GM12864 (cell line): ENCODE data around the gene ADAMTS2.
"Not testable (repeated sequence)": the region's sequence is repeated elsewhere in the genome, so short reads cannot be mapped to it uniquely, and the experiment has no call there.

Source experiments
- DNase-seq: peaks from one replicate; pipeline ENCODE4 v3.0.0-alpha.2; 2011; ENCODE audit warnings: low read depth
- H3K4me3 ChIP-seq: 2 replicates; pipeline ENCODE4 v1.5.1; 2011; ENCODE audit warnings: mild to moderate bottlenecking, low read depth, low read length, control low read depth
- TF ChIP-seq, protein P1 (sequence below): IDR thresholded peaks from 2 replicates; pipeline ENCODE4 v1.5.1; 2011; ENCODE audit warnings: low read depth, mild to moderate bottlenecking, moderate library complexity, low read length, control low read depth, inconsistent platforms; ENCODE audit errors: missing control alignments

The ADAMTS2 gene

GRCh38 chr5:179220716-179221115, 124.5 kb downstream of the ADAMTS2 start:
- TF ChIP-seq, protein P1, sequence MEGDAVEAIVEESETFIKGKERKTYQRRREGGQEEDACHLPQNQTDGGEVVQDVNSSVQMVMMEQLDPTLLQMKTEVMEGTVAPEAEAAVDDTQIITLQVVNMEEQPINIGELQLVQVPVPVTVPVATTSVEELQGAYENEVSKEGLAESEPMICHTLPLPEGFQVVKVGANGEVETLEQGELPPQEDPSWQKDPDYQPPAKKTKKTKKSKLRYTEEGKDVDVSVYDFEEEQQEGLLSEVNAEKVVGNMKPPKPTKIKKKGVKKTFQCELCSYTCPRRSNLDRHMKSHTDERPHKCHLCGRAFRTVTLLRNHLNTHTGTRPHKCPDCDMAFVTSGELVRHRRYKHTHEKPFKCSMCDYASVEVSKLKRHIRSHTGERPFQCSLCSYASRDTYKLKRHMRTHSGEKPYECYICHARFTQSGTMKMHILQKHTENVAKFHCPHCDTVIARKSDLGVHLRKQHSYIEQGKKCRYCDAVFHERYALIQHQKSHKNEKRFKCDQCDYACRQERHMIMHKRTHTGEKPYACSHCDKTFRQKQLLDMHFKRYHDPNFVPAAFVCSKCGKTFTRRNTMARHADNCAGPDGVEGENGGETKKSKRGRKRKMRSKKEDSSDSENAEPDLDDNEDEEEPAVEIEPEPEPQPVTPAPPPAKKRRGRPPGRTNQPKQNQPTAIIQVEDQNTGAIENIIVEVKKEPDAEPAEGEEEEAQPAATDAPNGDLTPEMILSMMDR: no peak
- no peak overlapping the region for H3K4me3 ChIP-seq
- no peak for DNase-seq

DNA sequence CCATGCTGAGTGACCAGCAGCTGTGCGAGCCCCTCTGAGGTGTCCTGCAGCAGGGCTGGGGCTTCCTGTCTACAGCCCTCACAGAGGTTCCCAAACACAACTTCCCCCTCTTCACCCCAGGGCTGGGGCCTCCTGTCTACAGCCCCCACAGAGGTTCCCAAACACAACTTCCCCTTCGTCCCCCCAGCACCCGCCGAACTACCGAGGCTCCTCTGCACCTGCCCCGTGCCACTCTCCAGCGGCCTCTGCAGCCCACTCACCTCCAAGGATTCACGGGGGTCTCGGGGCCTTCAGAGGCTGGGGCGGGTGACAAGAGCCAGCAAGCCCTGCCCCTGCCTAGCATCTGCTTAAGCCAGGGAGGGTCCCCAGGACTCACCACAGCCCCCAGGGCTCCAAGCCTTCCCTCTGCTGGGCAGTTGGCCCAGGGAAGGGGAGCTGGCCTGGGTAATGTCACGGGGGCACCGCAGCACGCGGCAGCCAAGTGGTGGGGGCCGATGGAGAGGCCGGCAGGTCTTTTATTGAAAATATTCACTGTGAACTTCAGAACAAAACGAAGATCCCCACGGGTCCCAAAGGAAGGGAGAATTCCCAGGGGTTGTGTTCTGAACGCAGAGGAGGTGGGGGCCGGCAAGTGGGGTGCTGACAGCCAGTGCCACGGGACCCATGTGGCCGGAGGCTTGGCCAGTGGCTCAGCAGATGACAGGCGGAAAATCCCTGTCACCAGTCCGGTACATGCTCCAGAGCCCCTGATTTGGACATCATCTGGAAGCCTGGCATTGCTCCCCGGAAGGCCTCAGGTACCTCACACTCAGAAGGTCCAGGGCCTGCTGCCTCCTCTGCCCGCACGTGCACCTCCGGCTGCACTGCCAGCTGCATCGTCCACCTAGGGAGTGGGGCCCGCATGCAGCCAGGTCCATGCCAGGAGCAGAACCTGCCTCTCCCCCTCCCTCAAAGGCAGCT, 125.3 kb downstream of the ADAMTS2 start:
- no peak overlapping the region for H3K4me3 ChIP-seq
- DNase-seq: no peak
- TF ChIP-seq, protein P1: no peak

GRCh38 chr5:179218943-179219330, 126.3 kb downstream of the ADAMTS2 start:
- H3K4me3 ChIP-seq: no peak overlapping the region
- TF ChIP-seq, protein P1: no peak
- DNase-seq: no peak

DNA sequence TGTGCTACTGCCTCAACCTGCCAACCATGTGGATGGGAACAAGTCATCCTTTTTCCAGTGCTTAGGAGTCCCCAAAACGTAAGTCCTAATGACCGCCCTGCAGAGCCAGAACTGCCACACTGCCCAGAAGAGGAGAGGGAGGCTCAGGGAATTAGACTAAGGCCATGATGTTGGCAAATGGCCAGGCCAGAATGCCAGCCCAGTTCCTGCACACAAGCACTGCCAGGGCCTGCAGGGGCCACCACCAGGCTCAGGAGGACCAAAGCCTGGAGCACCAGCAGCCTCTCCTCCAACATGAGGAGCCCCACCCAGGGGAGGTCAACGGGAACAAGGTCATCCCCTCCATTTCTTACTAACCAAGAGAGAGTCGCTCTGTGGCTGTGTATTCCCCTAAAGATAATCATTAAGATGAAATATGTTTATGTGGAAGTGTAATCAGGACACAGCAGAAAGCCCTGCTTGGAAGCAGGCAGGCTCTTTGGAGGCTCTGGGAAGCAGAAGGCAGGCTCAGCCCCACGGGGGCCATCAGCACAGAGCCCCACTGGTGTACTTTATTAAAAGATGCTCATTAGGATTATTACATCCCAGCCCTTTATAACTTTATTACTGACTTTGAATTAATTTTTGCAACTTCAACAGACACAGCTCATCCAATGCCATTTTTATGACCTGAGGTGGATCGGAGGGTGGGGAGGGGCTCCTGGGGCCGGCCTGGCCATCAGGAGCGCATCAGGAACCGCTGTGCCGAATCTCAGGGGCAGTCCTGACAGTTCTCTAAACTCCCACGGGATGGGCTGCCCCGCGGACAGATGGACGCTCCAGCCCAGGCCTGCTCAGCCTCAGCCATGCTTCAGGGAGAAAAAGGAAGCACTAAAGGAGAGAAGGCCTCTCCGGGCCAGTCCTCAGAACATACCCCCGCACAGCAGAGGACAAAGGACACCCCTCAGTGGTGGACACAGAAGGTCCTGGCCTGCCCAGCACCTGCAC, 127.0 kb downstream of the ADAMTS2 start:
- no peak overlapping the region for H3K4me3 ChIP-seq
- TF ChIP-seq, protein P1: no peak
- DNase-seq: no peak

DNA sequence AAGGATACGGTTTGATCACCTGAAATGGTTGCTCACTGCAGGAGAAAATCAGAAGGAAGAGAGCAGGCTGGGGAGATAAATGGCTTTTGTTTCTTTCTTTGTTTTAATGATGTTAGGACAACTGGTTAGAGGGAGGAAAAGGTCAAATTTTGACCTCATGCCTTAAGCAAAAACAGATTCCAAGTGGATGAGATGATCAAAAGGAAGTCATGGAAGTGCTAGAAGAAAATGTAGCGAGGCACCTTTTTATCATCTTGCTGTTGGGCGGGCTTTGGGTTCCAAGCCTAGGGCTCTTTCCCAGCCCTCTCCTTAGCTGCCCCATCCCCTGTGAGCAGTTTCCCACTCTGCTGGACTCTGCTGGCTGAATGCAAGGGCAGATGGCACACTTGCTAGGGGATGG, 127.9 kb downstream of the ADAMTS2 start:
- DNase-seq: no peak
- TF ChIP-seq, protein P1: no peak
- H3K4me3 ChIP-seq: no peak overlapping the region

GRCh38 chr5:179216381-179216780, 128.9 kb downstream of the ADAMTS2 start:
- not testable (repeated sequence) for H3K4me3 ChIP-seq

DNA sequence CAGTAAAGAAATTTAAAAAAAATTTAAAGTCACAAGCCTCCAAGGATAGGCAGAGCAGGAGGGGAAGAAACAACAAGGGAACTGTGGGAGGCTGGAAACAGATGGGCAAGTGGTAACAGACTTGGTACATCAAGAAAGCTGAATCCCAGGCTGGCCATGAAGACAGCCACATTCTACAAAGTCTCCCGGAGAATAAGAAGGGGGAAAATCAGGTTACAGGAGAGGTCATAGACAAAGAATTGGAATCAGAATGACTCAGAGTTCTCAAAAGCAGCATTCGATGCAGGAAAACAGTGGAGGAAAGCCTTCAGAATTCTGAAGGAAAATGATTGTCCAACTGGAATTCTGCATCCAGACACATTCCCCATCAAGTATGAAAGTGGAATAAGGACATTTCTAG, 129.7 kb downstream of the ADAMTS2 start:
- H3K4me3 ChIP-seq: no peak overlapping the region
- DNase-seq: no peak
- TF ChIP-seq, protein P1: no peak

More at GRCh38 chr5:179216381-179216780, 128.9 kb downstream of the ADAMTS2 start:
- DNase-seq: not testable (repeated sequence)
